HPDE6-E6E7 (cell line): ENCODE results near the gene RNF135.
A peak's percentile ranks its signal among the peaks of the same experiment; 100 is the strongest.
"Not testable (repeated sequence)": the region's sequence is repeated elsewhere in the genome, so short reads cannot be mapped to it uniquely, and the experiment has no call there.

ENCODE experiments used
- DNase-seq: peaks from one replicate; pipeline ENCODE4 v3.0.0; 2011; ENCODE audit warnings: missing footprints; ENCODE audit errors: extremely low spot score

RNF135 gene, protein sequence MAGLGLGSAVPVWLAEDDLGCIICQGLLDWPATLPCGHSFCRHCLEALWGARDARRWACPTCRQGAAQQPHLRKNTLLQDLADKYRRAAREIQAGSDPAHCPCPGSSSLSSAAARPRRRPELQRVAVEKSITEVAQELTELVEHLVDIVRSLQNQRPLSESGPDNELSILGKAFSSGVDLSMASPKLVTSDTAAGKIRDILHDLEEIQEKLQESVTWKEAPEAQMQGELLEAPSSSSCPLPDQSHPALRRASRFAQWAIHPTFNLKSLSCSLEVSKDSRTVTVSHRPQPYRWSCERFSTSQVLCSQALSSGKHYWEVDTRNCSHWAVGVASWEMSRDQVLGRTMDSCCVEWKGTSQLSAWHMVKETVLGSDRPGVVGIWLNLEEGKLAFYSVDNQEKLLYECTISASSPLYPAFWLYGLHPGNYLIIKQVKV

DNA sequence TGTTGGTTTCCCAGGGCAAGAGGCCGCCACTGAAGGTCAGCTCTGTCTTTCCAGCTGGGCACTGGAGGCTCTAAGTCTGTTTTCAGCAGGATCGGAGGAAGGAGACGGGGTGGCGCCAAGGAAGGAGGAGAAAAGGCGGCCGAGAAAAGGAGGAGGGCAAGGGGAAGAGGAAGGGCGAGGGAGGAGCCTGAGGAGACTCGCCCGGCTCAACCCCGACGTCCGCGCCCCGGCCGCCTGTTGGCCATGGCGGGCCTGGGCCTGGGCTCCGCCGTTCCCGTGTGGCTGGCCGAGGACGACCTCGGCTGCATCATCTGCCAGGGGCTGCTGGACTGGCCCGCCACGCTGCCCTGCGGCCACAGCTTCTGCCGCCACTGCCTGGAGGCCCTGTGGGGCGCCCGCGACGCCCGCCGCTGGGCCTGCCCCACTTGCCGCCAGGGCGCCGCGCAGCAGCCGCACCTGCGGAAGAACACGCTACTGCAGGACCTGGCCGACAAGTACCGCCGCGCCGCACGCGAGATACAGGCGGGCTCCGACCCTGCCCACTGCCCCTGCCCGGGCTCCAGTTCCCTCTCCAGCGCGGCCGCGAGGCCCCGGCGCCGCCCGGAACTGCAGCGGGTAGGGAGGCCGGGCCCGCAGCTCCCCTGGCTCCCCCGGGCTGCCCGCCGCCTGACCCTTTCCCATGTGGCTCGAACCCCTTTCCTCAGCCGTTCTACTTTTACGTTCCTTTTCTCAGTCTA, at the start of gene RNF135:
Gene RNF135, plus strand, starts transcription at position 209 of the 737 bp plus-strand sequence. Its CDS starts 35 bp downstream, at position 244.
- DNase-seq = peak; percentile 89

DNA sequence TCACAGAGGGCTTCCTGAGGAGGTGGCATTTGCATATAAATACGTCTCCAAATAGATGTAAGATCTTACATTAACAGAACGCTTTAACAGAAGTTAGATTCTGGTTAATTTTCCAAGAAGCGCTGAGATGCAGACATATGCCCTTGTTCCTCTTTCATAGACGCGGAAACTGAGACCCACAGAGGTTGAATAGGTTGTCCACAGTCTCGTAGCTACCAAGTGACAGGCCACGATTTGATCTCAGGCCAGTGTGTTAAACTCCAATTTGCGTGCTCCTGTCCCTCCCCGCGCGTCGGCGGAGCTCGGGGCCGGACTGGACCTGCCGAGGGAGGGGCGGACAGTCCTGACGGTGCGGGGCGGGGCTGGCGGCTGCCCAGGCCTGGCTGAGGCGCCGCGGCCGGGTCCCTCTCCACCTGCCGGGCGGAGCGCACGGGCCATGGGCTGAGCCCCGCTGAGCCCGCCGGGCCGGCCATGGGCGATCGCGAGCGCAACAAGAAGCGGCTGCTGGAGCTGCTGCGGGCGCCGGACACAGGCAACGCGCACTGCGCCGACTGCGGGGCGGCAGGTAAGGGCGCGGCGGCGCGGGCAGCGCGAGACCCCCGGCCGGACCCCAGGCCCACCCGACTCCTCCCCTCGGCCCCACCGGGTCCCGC, 49.2 kb upstream of the RNF135 start, which contains the start of gene ADAP2:
Gene ADAP2, plus strand, starts transcription at position 402 of the 653 bp plus-strand sequence. Its CDS starts 70 bp downstream, at position 472.
- no peak for DNase-seq

DNA sequence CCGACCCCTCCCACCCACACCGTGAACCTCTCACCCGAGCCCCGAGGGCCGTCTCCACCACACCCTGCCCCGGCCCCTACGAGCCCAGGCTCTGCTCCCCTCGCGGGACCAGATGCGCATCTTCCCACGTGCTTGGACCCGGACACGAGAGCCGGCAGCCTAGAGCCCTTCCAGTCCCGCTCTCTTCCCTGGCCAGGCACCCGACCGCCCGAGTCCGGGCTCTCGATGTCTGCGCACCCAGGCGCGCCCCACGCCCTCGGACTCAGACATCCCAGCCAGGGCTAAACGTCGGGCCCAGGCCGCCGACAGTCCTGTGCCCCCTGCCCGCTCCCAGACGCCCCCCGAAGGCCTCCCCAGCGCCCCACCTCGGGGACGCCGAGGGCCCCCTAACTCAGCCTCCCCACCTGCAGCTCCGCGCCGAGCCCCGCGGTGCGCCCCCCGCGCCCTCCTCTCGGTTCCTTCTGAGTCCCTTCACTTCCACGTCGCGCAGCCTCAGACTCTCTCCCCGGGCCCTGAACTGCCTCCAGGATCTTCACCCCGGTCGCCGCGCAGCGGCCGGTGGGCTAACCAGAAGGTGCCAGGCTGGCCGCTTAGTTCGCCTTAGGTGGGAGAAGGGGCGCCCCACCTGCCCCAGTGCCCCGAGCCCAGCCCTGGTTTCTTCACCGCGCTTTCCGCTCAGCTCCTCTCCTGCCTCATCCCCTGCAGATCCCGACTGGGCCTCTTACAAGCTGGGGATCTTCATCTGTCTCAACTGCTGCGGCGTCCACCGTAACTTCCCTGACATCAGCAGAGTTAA, 48.4 kb upstream of the RNF135 start:
- no peak for DNase-seq

DNA sequence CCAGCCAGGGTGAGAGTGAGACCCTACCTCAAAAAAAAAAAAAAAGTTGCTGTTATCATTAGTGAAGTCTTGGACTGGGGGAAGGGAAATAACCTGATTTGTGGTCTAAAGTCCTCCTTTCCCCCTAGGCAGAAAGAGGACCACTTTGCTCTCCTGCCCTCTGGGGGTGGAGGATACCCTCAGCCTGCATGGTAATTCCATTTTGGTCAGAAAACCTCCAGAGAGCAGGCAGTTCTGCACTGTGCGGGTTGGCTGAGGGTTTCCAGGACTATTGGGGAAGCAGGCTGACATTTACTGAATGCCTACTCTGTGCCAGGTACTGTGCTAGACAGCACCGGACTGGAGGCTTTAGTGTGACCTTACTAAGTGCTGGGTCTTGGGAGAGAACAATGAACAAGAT, 46.5 kb upstream of the RNF135 start:
- DNase-seq = no peak

DNA sequence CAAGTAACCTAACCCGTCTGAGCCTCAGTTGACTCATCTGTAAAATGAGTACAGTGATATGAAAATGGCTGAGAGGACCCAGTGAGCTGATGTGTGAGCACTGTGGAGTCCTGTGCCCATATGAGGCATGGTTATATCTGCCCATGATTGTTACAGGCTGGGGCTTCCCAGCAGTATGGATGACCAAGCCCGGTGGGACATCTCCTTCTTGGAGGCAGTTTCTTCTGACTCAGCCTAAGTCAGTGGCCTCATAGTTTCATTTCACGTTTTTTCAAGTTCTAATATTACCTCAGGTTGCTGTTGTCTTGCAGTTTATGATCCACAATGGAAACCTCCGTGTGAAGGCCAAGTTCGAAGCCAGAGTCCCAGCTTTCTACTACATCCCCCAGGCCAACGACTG, 44.3 kb upstream of the RNF135 start:
- no peak for DNase-seq

DNA sequence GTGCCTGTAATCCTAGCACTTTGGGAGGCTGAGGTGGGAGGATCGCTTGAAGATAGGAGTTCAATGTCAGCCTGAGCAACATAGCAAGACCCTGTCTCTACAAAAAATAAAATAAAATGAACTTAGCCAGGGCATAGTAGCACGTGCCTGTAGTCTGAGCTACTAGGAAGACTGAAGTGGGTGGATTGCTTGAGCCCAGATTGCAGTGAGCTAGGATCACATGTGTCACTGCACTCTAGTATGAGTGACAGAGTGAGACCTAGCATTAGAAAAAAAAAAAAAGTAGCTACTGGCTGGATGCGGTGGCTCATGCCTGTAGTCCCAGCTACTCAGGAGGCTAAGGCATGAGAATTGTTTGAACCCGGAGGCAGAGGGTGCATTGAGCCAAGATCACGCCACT, 43.1 kb upstream of the RNF135 start:
- no peak for DNase-seq

DNA sequence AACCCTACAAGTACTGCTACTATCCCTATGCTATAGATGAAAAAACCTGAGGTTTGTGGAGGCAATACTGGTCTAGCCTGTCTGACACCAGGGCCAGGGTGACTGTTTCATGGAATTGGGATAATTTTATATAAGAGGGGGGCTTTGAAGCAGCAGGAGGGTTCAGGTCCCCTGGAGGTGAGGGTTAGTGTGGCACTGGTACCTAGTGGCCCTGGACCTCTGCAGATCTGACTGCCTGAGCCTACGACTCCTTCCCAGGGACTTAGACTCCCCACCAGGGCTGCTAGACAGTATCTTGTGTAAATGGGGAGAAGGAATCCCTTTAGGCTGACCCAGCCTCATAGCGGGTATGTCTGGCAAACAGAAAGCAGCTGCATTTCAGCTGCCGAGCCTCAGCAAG, 42.3 kb upstream of the RNF135 start:
- no peak for DNase-seq

DNA sequence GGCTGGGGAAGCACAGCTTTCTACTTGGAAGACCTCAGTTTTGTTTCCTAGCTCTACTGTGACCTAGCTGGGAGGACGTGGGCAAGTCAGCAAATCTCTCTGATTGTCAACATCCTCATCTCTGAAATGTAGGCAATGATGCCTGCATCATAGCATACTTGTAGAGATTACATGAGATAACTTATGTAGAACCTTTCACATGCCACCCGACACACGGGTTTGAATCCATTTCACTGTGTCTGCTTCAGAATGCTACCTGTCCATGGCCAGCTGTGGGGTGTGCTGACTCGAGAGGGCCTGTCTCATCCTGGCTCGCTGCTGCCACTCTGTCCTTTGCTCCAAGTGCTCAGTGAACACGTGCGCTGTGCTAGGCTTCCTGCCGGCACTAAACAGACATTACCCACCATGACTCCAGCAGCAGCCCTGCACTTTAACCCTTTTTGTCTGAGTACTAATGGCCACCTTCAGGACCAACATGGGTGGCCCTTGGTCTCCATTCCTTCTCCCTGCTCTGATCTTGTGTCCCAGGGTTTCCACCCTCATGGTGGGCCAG, 41.7 kb upstream of the RNF135 start:
- DNase-seq = no peak

DNA sequence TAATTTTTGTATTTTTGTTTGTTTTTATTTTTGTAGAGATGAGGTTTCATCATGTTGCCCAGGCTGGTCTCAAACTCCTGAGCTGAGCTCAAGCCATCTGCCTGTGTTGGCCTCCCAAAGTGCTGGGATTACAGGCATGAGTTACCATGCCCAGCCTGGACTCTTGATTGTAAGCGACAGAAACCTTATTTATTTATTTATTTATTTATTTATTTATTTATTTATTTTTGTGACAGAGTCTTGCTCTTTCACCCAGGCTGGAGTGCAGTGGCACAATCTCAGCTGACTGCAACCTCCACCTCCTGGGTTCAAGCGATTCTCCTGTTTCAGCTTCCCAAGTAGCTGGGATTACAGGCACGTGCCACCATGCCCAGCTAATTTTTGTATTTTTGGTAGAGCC, 41.0 kb upstream of the RNF135 start:
- not testable (repeated sequence) for DNase-seq

DNA sequence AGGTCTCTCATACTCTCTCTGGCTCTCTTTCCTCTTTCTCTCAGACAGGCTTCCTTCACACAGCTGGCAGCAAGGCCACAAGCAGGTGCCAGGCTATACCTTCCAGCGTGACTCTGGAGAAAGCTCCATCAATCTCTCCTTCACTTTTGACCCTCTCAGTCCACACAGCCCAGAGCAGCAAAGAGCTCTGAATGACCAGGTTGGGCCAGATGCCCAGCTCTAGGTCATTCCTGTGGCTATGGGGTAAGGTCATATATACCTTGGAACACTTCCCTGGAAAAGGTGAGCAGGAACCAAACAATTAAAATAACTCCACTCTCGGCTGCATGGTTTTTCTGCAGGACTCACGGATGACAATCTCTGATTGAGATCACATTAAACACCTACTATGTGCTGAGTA, 40.3 kb upstream of the RNF135 start:
- DNase-seq = no peak

DNA sequence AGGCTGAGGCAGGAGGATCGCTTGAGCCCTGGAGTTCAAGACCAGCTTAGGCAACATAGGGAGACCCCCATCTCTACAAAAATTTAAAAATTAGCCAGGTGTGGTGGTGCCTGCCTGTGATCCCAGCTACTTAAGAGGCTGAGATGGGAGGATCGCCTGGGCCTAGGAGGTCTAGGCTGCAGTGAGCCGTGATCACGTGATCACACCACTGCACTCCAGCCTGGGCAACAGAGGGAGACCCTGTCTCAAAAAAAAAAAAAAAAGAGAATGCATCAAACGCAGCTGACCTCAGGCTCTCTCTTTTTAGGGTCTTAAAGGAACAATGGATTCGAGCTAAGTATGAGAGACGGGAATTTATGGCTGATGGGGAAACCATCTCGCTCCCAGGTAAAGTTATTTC, 39.3 kb upstream of the RNF135 start:
- DNase-seq = not testable (repeated sequence)

DNA sequence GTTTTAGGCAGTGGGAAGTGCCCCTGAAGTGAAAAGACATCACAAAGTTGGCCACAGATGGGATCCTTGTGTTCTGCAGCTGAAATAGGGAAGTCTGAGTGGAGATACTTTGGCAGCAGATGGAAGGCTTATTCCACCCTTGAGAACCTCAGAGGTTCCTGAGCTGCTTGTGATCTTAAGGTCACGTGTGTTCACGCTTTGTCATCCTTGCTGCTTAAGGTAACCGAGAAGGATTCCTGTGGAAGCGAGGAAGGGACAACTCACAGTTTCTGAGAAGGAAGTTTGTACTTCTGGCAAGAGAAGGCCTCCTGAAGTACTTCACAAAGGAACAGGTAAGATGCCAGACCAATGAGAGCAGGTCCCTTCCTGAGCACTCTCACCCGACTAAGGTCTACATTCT, 36.9 kb upstream of the RNF135 start:
- DNase-seq = no peak

DNA sequence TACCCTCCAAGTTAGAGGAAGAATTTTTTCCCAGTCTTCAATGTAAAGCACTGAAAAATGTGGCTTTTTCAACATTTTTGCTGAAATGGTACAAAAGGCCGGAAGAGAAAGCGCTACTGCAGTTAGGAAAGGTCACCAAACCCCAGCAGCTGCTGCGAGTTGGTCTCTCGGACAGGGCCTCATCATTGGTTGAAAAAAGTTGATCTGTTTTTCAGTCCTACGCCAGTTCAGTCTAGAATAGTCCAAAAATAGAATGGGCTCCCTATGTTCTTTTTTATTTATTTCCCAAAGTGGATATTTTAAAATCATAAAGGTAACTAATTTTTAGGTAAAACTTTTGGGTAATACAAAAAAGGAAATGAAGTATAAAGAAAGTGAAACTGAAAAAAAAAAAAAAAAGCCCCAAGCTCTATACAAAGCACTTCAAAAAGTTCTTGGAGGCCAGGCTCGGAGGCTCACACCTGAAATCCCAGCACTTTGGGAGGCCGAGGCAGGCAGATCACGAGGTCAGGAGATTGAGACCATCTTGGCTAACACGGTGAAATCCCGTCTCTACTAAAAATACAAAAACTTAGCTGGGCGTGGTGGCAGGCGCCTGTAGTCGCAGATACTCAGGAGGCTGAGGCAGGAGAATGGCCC, 31.7 kb upstream of the RNF135 start:
- DNase-seq = no peak

DNA sequence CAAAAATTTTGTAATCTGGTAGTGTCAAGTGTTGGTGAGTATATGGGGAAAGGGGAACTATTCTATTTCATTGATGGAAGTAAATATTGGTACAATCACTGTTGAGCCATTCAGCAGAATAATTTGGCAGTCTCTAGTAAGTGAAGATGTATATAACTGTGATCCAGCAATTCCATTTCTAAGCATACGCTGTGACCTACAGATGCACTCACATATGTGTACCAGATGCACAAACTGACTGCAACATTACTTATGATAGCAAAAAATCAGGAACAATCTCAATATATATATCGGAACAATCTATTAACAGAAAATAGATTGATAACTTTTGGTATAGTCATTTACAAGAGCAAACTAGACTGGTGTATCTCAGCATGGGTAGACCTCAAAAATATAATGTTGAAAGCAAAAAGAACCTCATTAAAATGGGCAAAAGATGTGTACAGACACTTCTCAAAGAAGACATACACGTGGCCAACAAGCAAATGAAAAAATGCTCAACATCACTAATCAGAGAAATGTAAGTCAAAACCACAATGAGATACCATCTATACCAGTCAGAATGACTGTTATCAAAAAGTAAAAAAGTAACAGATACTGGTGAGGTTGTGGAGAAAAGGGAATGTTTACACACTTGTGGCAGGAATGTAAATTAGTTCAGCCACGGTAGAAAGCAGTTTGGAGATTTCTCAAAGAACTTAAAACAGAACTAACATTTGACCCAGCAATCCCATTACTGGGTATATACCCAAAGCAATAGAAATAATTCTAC, 28.3 kb upstream of the RNF135 start:
- no peak for DNase-seq

DNA sequence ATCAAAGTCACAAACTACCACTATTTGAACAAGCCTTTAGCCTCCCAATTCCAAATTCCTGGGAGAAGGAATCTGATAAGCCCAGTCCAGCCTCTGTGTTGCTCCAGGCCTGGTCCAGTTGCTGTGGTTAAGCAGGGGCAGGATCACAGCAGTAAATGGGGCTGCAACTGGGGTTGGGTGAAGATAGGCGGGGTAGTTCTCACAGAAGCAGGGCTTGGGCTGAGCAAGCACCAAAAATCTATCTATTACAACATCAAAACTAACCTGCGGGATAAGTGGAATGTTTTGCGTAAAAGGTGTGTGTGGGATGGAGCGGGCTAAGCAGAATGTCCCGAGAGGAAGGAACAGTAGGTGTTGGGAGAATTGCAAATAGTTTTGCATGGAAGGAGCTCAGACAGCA, 23.0 kb upstream of the RNF135 start:
- DNase-seq = no peak

DNA sequence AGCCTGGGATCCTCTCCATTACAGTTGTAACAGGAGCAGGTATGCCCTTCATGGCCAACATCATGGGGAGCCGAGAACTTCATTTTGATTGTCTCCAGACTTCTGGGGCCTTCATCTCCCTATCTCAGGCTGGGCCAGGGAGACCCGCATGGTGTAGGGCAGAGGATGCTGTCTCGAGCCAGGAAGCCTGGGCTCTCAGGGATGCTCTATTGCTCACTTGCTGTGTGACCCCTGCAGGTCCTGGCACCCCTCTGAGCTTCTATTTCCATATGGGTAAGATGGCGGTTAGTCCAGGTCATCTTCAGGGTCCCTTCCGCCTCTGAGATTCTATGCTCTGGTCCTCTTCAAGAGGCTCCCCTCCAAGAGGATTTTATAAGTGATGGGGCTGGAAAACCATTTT, 20.6 kb upstream of the RNF135 start:
- DNase-seq = no peak

DNA sequence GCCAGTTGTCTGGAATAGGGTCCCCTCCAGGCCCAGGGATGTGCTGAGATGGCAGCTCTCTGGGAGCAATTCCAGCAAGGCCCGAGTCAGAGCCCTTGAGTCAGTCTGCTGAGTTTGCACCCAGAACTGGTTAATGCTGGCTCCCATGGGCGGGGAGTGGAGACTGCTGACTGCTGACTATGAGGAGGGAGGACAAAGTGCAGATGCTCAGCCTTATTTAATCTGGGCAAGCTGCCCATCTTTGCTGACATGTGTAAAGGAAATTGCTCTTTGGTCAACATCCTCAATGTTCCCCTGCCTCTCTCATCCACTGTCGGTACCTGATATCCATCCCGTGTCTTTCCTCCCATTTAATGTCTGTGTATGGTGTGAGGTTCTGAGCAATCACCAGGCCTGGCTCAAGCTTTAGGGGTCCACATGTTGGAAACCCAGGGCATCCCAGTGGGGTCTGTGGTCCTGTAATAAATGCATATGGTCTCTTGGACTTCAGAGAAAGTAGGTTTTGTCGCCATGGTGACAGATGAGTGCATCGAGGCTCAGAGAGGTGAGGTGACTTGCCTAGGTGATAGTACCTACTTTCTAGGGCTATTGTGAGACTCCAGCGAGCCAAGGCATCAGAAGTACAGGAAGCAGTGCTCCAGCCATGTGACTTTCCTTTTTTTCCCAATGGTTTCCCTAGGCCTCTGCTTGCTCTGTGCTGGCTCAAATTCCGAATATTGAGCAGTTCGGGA, 20.0 kb upstream of the RNF135 start:
- no peak for DNase-seq

DNA sequence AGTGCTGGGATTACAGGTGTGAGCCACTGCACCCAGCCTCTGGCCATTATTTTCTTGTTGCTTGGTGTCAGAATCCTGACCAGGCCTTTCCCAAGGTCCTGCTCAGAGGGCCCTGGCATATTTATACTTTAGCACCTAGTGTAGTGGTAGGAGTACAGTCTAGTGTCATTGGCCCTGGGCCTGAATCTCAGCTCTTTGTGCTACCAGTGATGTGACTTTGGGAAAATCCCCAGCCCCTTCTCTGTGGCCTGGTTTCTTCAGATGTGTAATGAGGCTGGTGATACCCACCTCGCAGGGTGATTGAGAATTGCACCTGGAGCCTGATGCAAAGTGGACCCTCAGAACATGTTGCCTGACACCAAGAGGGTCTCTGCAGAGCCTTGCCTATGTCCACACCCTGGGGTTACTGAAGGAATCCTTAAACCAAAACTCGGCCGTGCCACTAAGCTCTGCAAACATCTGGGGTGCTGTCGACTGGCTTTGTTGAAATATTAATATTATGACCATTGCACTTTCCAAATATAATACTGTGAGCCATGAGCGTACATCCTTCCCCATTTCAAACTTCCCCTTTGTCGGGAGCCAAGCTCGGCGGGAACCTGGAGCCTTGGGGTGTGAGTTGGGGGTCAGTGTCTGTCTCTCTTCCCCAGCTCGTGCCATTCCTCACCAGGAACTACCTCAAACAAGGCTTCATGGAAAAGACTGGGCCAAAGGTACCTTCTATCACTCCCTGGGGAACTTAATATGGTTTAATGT, 18.0 kb upstream of the RNF135 start:
- no peak for DNase-seq
